Liver (tissue), 9 donors: ENCODE measurements around the gene OR4K15. TPM values are rescaled to one million over a fixed set of nuclear protein-coding genes. Genes with fewer than 3 reads are reported as not detected.
"Not testable (repeated sequence)": the region's sequence is repeated elsewhere in the genome, so short reads cannot be mapped to it uniquely, and the experiment has no call there.

ENCODE experiments used
- DNase-seq: peaks from one replicate; pipeline ENCODE4 v3.0.0-alpha.2; 2017; ENCODE audit warnings: low spot score
- H3K27ac ChIP-seq, 2 donors: one replicate each; pipeline ENCODE4 v1.7.0; 2013; ENCODE audit warnings: inconsistent platforms in 2 of 2, low read length in 2 of 2, control low read depth in 1 of 2, low read depth in 1 of 2, mild to moderate bottlenecking in 1 of 2
- H3K27me3 ChIP-seq, 4 donors: one replicate each; pipeline versions ENCODE4 v1.6.1 to v1.7.0; 2013; ENCODE audit warnings: low read length in 3 of 4, inconsistent platforms in 1 of 4, mild to moderate bottlenecking in 1 of 4, moderate library complexity in 1 of 4; ENCODE audit not compliant: control insufficient read depth in 4 of 4, insufficient read depth in 4 of 4
- H3K36me3 ChIP-seq, 4 donors: one replicate each; pipeline versions ENCODE4 v1.6.1 to v1.7.0; 2013; ENCODE audit warnings: low read length in 3 of 4, mild to moderate bottlenecking in 3 of 4, low read depth in 1 of 4, moderate library complexity in 1 of 4; ENCODE audit not compliant: control insufficient read depth in 4 of 4, insufficient read depth in 3 of 4
- H3K4me1 ChIP-seq, 4 donors: one replicate each; pipeline versions ENCODE4 v1.6.1 to v1.7.0; 2013; ENCODE audit warnings: low read length in 3 of 4, mild to moderate bottlenecking in 3 of 4, moderate library complexity in 1 of 4; ENCODE audit not compliant: control insufficient read depth in 4 of 4, insufficient read depth in 4 of 4
- H3K4me3 ChIP-seq, 3 donors: one replicate each; pipeline versions ENCODE4 v1.6.1 to v1.7.0; 2013; ENCODE audit warnings: low read length in 3 of 3, control low read depth in 1 of 3, low read depth in 1 of 3, mild to moderate bottlenecking in 1 of 3
- H3K9ac ChIP-seq, 2 donors: one replicate each; pipeline ENCODE4 v1.7.0; 2013; ENCODE audit warnings: low read length in 2 of 2, mild to moderate bottlenecking in 2 of 2, moderate library complexity in 2 of 2, control low read depth in 1 of 2, low read depth in 1 of 2
- H3K9me3 ChIP-seq, 4 donors: one replicate each; pipeline versions ENCODE4 v1.6.1 to v1.7.0; 2013; ENCODE audit warnings: low read length in 3 of 4; ENCODE audit not compliant: control insufficient read depth in 4 of 4
- EGR1 ChIP-seq, 2 donors: IDR thresholded peaks; 2 replicates each; pipeline ENCODE4 v1.6.1; 2016 to 2018; ENCODE audit warnings: antibody characterized with exemption in 2 of 2, low read depth in 2 of 2
- FOXA1 ChIP-seq: IDR thresholded peaks from 2 replicates; pipeline ENCODE4 v1.6.1; 2016; ENCODE audit warnings: antibody characterized with exemption
- FOXA2 ChIP-seq: IDR thresholded peaks from 2 replicates; pipeline ENCODE4 v1.6.1; 2016; ENCODE audit warnings: antibody characterized with exemption
- GABPA ChIP-seq, 2 donors: IDR thresholded peaks in 1 of 2; conservative IDR thresholded peaks in 1 of 2; 2 replicates each; pipeline ENCODE4 v1.6.1; 2016; ENCODE audit warnings: antibody characterized with exemption in 2 of 2, mild to moderate bottlenecking in 1 of 2, moderate library complexity in 1 of 2
- NR2F2 ChIP-seq: IDR thresholded peaks from 2 replicates; pipeline ENCODE4 v1.6.1; 2016; ENCODE audit warnings: antibody characterized with exemption
- RAD21 ChIP-seq, 2 donors: IDR thresholded peaks; 2 replicates each; pipeline ENCODE4 v1.6.1; 2016; ENCODE audit warnings: antibody characterized with exemption in 2 of 2, mild to moderate bottlenecking in 2 of 2
- REST ChIP-seq: IDR thresholded peaks from 2 replicates; pipeline ENCODE4 v1.6.1; 2016; ENCODE audit warnings: antibody characterized with exemption, mild to moderate bottlenecking
- SP1 ChIP-seq: IDR thresholded peaks from 2 replicates; pipeline ENCODE4 v1.6.1; 2018; ENCODE audit warnings: antibody characterized with exemption, mild to moderate bottlenecking
- ZBTB33 ChIP-seq: IDR thresholded peaks from 2 replicates; pipeline ENCODE4 v1.6.1; 2016; ENCODE audit warnings: antibody characterized with exemption
- WGBS: extraction: QIAGEN DNeasy Blood & Tissue Kit; methylation state at CpG from one replicate; pipeline ENCODE4 v1.1.7; 2013; 5-methylcytosine and 5-hydroxymethylcytosine counted together
- polyA plus RNA-seq, 2 donors: library from polyadenylated mRNA; stranded (reverse) in 1 of 2; unstranded in 1 of 2; fragments of 200-250 nt in 1 of 2; fragments of >200 nt in 1 of 2; fragmentation: Nextera tagmentation in 1 of 2; extraction: Ambion mirVana in 1 of 2; gene quantifications; one replicate each; pipeline versions ENCODE4 v1.2.1 to v1.2.3, GENCODE V29; 2013 to 2015
- total RNA-seq, 2 donors: library from RNA; depleted of rRNA; stranded (reverse); fragments of >200 nt; gene quantifications; one replicate each; pipeline ENCODE4 v1.2.3, GENCODE V29; 2014
- TF ChIP-seq, protein P1 (sequence below): IDR thresholded peaks from 2 replicates; pipeline ENCODE4 v1.6.1; 2016; ENCODE audit warnings: antibody characterized with exemption
- donor health status: healthy.
- donor health status: healthy.
- donor health status: healthy.
- donor health status: healthy.
- donor health status: healthy.

The OR4K15 gene
- total and polyA plus RNA-seq, 4 donors, result not detected

DNA sequence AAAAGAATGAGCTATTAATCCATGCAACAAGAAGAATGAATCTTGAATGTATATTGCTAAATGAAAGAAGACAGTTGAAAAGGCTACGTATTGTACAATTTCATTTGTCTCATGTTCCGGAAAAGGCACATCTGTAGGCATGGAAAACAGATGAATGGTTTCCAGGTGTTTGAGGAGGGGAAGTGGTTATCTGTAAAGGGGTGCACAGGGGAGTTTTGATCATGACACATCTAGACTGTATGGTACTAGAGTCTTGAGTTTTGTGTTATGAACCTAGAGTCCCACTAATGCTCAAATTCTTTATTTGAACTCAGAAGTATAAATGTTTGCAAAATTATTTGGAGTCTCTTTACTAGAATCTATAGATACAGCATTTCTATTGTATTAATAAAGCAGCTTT lies 5.7 kb upstream of the OR4K15 start:
- H3K27me3 ChIP-seq, DNase-seq, H3K9me3 ChIP-seq, H3K4me3 ChIP-seq, H3K27ac ChIP-seq, H3K36me3 ChIP-seq, H3K4me1 ChIP-seq, H3K9ac ChIP-seq: not testable (repeated sequence)
- WGBS, result 57% methylated on average over 2 of the region's 2 CpGs

- H3K9me3 ChIP-seq, result no peaks in the 10 kb centered on the region
- H3K36me3 ChIP-seq, result no peaks in the 10 kb centered on the region
- no peak overlapping the region for H3K4me3 ChIP-seq
- 46% methylated on average over 1 of the region's 1 CpG for WGBS
- H3K9ac ChIP-seq, result no peak overlapping the region
- TF ChIP-seq, protein P1, sequence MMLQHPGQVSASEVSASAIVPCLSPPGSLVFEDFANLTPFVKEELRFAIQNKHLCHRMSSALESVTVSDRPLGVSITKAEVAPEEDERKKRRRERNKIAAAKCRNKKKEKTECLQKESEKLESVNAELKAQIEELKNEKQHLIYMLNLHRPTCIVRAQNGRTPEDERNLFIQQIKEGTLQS, result no peak
- TF ChIP-seq NR2F2, result no peak
- H3K4me1 ChIP-seq, result no peaks in the 10 kb centered on the region
- no peak for DNase-seq
- H3K27ac ChIP-seq, result no peak overlapping the region
- H3K27me3 ChIP-seq, result no peaks in the 10 kb centered on the region
Observed at GRCh38 chr14:19974844-19975243, 547 bp upstream of the OR4K15 start.

- Histone ChIP-seq H3K4me1 (no peaks in the 10 kb centered on the region), H3K27ac (no peak overlapping the region), H3K9me3 (peaks cover 0 to 5% (median 0%) of the 10 kb centered on the region in 4 donors), H3K36me3 (no peaks in the 10 kb centered on the region), H3K9ac (no peak overlapping the region), H3K27me3 (no peaks in the 10 kb centered on the region), H3K4me3 (no peak overlapping the region)
- no peak for DNase-seq
- WGBS, result 54% methylated on average over 2 of the region's 2 CpGs
- no peak for TF ChIP-seq FOXA1
- TF ChIP-seq SP1, result no peak
- TF ChIP-seq RAD21 (IDR thresholded peaks at IDR 0.05), result no peak
- no peak for TF ChIP-seq REST
- no peak for TF ChIP-seq EGR1 (IDR thresholded peaks at IDR 0.05; ENCODE audit: low read depth in 2 of 2)
- TF ChIP-seq NR2F2, result no peak
- no peak for TF ChIP-seq ZBTB33
- no peak for TF ChIP-seq GABPA (IDR thresholded peaks at IDR 0.05 in 1 of 2, conservative IDR thresholded peaks at IDR 0.05 in 1 of 2)
- no peak for TF ChIP-seq FOXA2
Observed at GRCh38 chr14:19993438-19993837, 18.0 kb downstream of the OR4K15 start.
